A549 (cell line): ENCODE results near the gene CKAP5.

ENCODE experiments used
- CEBPB ChIP-seq, 2 experiments: fragments of >200 bp in 1 of 2; sonication (Bioruptor Twin) in 1 of 2; formaldehyde crosslinking in 1 of 2; IDR thresholded peaks; 2 replicates each; pipeline ENCODE4 v1.6.1; 2012 to 2016
- CHD2 ChIP-seq: fragments of 150-350 bp; IDR thresholded peaks from 2 replicates; pipeline ENCODE4 v1.6.1; 2014; ENCODE audit warnings: low read length; ENCODE audit not compliant: partially characterized antibody
- EP300 ChIP-seq, 2 experiments: fragments of >200 bp; sonication (Bioruptor Twin); formaldehyde crosslinking; IDR thresholded peaks; 2 replicates in 1 of 2; 3 replicates in 1 of 2; pipeline ENCODE4 v1.6.1; 2016 to 2017
- HDAC2 ChIP-seq: fragments of 200-600 bp; sonication (generic); IDR thresholded peaks from 2 replicates; pipeline ENCODE4 v1.6.1; 2016
- JUNB ChIP-seq: fragments of >200 bp; sonication (Bioruptor Twin); formaldehyde crosslinking; IDR thresholded peaks from 2 replicates; pipeline ENCODE4 v1.6.1; 2016
- POLR2A ChIP-seq: IDR thresholded peaks from 2 replicates; pipeline ENCODE4 v1.6.1; 2012; ENCODE audit warnings: mild to moderate bottlenecking, low read length
- RAD21 ChIP-seq, 2 experiments: fragments of >200 bp in 1 of 2; sonication (Bioruptor Twin) in 1 of 2; formaldehyde crosslinking in 1 of 2; IDR thresholded peaks in 1 of 2; conservative IDR thresholded peaks in 1 of 2; 2 replicates in 1 of 2; 3 replicates in 1 of 2; pipeline ENCODE4 v1.6.1; 2012 to 2018; ENCODE audit warnings: inconsistent platforms in 1 of 2
- RFX5 ChIP-seq: fragments of 450-650 bp; IDR thresholded peaks from 2 replicates; pipeline ENCODE4 v1.7.1; 2014; ENCODE audit warnings: antibody characterized with exemption, mild to moderate bottlenecking, moderate library complexity
- ZFP36 ChIP-seq: fragments of 450-650 bp; IDR thresholded peaks from 2 replicates; pipeline ENCODE4 v1.6.1; 2014; ENCODE audit warnings: borderline replicate concordance; ENCODE audit not compliant: partially characterized antibody
- TF ChIP-seq, protein P1 (sequence below): fragments of 250-450 bp; sonication (Bioruptor Pico); IDR thresholded peaks from 2 replicates; pipeline ENCODE4 v1.5.0; 2021; ENCODE audit warnings: mild to moderate bottlenecking, moderate library complexity, borderline replicate concordance
- TF ChIP-seq, protein P2 (sequence below): fragments of >200 bp; sonication (Bioruptor Twin); formaldehyde crosslinking; IDR thresholded peaks from 3 replicates; pipeline ENCODE4 v1.5.1; 2016
- TF ChIP-seq, protein P3 (sequence below): fragments of 200-600 bp; sonication (generic); IDR thresholded peaks from 2 replicates; pipeline ENCODE4 v1.6.1; 2016; ENCODE audit warnings: antibody characterized with exemption, mild to moderate bottlenecking, moderate library complexity
- TF ChIP-seq, protein P4 (sequence below): IDR thresholded peaks from 2 replicates; pipeline ENCODE4 v1.6.1; 2012

DNA sequence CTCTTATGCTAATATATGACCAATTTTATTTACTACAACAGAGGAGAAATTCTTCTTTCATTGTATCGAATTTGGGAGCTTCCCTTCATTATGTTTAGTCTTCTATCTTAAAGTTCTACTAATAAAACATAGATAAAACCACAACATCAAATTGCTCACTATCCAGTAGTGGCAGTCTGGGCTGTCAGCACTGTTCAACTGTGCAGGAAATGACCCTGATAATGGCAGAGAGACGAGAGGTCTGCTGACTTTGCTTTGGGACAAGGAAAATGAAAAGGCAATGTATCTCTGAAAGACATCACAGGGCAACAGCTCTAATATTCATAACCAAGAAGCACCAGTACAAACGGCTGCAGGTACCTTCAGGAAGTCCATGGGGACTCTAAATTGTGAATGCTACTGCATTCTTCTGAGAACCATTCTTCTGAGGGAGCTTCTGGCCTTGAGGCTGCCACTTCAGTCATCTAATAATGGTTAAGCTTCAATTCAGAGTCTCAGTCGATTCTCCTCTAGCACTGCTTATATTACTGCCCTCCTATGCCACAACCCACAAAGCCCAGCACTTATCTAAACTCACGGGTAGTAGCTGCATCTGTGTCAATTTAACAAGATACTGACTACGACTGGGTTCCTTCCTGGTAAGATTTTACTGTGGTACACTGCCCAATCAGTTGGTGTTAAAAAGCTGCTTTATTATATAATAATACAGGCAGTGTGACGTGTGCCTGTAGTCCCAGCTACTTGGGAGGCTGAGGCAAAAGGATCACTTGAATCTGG is 44.2 kb downstream of the CKAP5 start:
- TF ChIP-seq, protein P1, sequence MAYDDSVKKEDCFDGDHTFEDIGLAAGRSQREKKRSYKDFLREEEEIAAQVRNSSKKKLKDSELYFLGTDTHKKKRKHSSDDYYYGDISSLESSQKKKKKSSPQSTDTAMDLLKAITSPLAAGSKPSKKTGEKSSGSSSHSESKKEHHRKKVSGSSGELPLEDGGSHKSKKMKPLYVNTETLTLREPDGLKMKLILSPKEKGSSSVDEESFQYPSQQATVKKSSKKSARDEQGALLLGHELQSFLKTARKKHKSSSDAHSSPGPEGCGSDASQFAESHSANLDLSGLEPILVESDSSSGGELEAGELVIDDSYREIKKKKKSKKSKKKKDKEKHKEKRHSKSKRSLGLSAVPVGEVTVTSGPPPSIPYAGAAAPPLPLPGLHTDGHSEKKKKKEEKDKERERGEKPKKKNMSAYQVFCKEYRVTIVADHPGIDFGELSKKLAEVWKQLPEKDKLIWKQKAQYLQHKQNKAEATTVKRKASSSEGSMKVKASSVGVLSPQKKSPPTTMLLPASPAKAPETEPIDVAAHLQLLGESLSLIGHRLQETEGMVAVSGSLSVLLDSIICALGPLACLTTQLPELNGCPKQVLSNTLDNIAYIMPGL (CRISPR knock-in tag) = no peak
- TF ChIP-seq EP300 (IDR thresholded peaks at IDR 0.05) (no peak), CHD2 (no peak), RFX5 (no peak), JUNB (no peak), POLR2A (no peak), ZFP36 (no peak), CEBPB (IDR thresholded peaks at IDR 0.05) (no peak), RAD21 (conservative IDR thresholded peaks at IDR 0.05 in 1 of 2, IDR thresholded peaks at IDR 0.05 in 1 of 2) (no peak), HDAC2 (no peak)
- TF ChIP-seq, protein P2, sequence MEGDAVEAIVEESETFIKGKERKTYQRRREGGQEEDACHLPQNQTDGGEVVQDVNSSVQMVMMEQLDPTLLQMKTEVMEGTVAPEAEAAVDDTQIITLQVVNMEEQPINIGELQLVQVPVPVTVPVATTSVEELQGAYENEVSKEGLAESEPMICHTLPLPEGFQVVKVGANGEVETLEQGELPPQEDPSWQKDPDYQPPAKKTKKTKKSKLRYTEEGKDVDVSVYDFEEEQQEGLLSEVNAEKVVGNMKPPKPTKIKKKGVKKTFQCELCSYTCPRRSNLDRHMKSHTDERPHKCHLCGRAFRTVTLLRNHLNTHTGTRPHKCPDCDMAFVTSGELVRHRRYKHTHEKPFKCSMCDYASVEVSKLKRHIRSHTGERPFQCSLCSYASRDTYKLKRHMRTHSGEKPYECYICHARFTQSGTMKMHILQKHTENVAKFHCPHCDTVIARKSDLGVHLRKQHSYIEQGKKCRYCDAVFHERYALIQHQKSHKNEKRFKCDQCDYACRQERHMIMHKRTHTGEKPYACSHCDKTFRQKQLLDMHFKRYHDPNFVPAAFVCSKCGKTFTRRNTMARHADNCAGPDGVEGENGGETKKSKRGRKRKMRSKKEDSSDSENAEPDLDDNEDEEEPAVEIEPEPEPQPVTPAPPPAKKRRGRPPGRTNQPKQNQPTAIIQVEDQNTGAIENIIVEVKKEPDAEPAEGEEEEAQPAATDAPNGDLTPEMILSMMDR = no peak
- TF ChIP-seq, protein P3, sequence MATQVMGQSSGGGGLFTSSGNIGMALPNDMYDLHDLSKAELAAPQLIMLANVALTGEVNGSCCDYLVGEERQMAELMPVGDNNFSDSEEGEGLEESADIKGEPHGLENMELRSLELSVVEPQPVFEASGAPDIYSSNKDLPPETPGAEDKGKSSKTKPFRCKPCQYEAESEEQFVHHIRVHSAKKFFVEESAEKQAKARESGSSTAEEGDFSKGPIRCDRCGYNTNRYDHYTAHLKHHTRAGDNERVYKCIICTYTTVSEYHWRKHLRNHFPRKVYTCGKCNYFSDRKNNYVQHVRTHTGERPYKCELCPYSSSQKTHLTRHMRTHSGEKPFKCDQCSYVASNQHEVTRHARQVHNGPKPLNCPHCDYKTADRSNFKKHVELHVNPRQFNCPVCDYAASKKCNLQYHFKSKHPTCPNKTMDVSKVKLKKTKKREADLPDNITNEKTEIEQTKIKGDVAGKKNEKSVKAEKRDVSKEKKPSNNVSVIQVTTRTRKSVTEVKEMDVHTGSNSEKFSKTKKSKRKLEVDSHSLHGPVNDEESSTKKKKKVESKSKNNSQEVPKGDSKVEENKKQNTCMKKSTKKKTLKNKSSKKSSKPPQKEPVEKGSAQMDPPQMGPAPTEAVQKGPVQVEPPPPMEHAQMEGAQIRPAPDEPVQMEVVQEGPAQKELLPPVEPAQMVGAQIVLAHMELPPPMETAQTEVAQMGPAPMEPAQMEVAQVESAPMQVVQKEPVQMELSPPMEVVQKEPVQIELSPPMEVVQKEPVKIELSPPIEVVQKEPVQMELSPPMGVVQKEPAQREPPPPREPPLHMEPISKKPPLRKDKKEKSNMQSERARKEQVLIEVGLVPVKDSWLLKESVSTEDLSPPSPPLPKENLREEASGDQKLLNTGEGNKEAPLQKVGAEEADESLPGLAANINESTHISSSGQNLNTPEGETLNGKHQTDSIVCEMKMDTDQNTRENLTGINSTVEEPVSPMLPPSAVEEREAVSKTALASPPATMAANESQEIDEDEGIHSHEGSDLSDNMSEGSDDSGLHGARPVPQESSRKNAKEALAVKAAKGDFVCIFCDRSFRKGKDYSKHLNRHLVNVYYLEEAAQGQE = no peak
- TF ChIP-seq, protein P4, sequence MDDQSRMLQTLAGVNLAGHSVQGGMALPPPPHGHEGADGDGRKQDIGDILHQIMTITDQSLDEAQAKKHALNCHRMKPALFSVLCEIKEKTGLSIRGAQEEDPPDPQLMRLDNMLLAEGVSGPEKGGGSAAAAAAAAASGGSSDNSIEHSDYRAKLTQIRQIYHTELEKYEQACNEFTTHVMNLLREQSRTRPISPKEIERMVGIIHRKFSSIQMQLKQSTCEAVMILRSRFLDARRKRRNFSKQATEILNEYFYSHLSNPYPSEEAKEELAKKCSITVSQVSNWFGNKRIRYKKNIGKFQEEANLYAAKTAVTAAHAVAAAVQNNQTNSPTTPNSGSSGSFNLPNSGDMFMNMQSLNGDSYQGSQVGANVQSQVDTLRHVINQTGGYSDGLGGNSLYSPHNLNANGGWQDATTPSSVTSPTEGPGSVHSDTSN = no peak
